K562 (cell line): ENCODE measurements around the gene ANKRD61. TPM values are rescaled to one million over a fixed set of nuclear protein-coding genes. Genes with fewer than 3 reads are reported as not detected.

ENCODE experiments used
- ARID3A ChIP-seq: IDR thresholded peaks from 2 replicates; pipeline ENCODE4 v1.6.1; 2012; ENCODE audit warnings: low read depth, low read length, improper control_type of control experiment, borderline replicate concordance
- BCOR ChIP-seq: fragments of 450-650 bp; IDR thresholded peaks from 2 replicates; pipeline ENCODE4 v1.6.1; 2016
- BHLHE40 ChIP-seq: IDR thresholded peaks from 2 replicates; pipeline ENCODE4 v1.6.1; 2011; ENCODE audit warnings: low read length, improper control_type of control experiment
- CBFA2T2 ChIP-seq: fragments of 450-650 bp; conservative IDR thresholded peaks from 2 replicates; pipeline ENCODE4 v1.6.1; 2017; ENCODE audit warnings: mild to moderate bottlenecking
- CHD4 ChIP-seq: fragments of 200-600 bp; sonication (generic); IDR thresholded peaks from 3 replicates; pipeline ENCODE4 v1.6.1; 2012; ENCODE audit warnings: low read depth, mild to moderate bottlenecking, mixed read lengths, low read length, inconsistent platforms; ENCODE audit not compliant: insufficient read depth, insufficient replicate concordance, poor library complexity, severe bottlenecking
- CSDE1 ChIP-seq, 2 experiments: fragments of 450-650 bp; IDR thresholded peaks; 2 replicates each; pipeline ENCODE4 v1.6.1; 2016; ENCODE audit warnings: mild to moderate bottlenecking in 1 of 2
- DIDO1 ChIP-seq: fragments of 450-650 bp; IDR thresholded peaks from 2 replicates; pipeline ENCODE4 v1.6.1; 2016; ENCODE audit warnings: low read depth, missing biosample characterization, missing genetic modification characterization
- ELF2 ChIP-seq: fragments of 250-450 bp; sonication (Bioruptor Pico); IDR thresholded peaks from 2 replicates; pipeline ENCODE4 v1.5.0; 2021; ENCODE audit warnings: mild to moderate bottlenecking
- EP300 ChIP-seq: IDR thresholded peaks from 2 replicates; pipeline ENCODE4 v1.6.1; 2012; ENCODE audit warnings: low read length, improper control_type of control experiment
- GATAD2B ChIP-seq: fragments of 450-650 bp; IDR thresholded peaks from 2 replicates; pipeline ENCODE4 v1.6.1; 2017; ENCODE audit warnings: mild to moderate bottlenecking, borderline replicate concordance
- HDAC1 ChIP-seq, 2 experiments: fragments of 450-650 bp; IDR thresholded peaks; 2 replicates each; pipeline ENCODE4 v1.6.1; 2016 to 2017; ENCODE audit warnings: inconsistent platforms in 1 of 2, mild to moderate bottlenecking in 1 of 2, moderate library complexity in 1 of 2
- HMG20B ChIP-seq: fragments of 250-450 bp; sonication (Bioruptor Pico); IDR thresholded peaks from 2 replicates; pipeline ENCODE4 v1.5.0; 2021; ENCODE audit warnings: mild to moderate bottlenecking
- KDM4B ChIP-seq, 2 experiments: fragments of 450-650 bp in 1 of 2; sonication (generic) in 1 of 2; IDR thresholded peaks; 2 replicates each; pipeline ENCODE4 v1.6.1; 2016 to 2017; ENCODE audit warnings: borderline replicate concordance in 2 of 2, antibody characterized with exemption in 1 of 2, low read depth in 1 of 2, mild to moderate bottlenecking in 1 of 2
- KLF13 ChIP-seq: fragments of 450-650 bp; IDR thresholded peaks from 2 replicates; pipeline ENCODE4 v1.6.1; 2016; ENCODE audit warnings: missing genetic modification characterization, low read depth, mild to moderate bottlenecking, missing compliant biosample characterization, moderate library complexity, borderline replicate concordance
- MEIS2 ChIP-seq: fragments of 450-650 bp; IDR thresholded peaks from 2 replicates; pipeline ENCODE4 v1.6.1; 2014; ENCODE audit warnings: mild to moderate bottlenecking; ENCODE audit not compliant: partially characterized antibody
- NEUROD1 ChIP-seq: fragments of 150-350 bp; IDR thresholded peaks from 2 replicates; pipeline ENCODE4 v1.6.1; 2014; ENCODE audit warnings: borderline replicate concordance, low read length, low read depth; ENCODE audit not compliant: partially characterized antibody
- NONO ChIP-seq, 2 experiments: fragments of 200-400 bp in 1 of 2; fragments of 450-650 bp in 1 of 2; formaldehyde crosslinking in 1 of 2; IDR thresholded peaks; 2 replicates each; pipeline ENCODE4 v1.6.1; 2017; ENCODE audit warnings: low read depth in 2 of 2, mild to moderate bottlenecking in 2 of 2, moderate library complexity in 2 of 2, low read length in 1 of 2
- PHF20 ChIP-seq: fragments of 450-650 bp; IDR thresholded peaks from 2 replicates; pipeline ENCODE4 v1.6.1; 2018; ENCODE audit not compliant: partially characterized antibody
- POU5F1 ChIP-seq: fragments of 150-350 bp; IDR thresholded peaks from 2 replicates; pipeline ENCODE4 v1.6.1; 2014; ENCODE audit warnings: borderline replicate concordance, low read length, low read depth, mild to moderate bottlenecking; ENCODE audit not compliant: partially characterized antibody
- RNF2 ChIP-seq: sonication (generic); IDR thresholded peaks from 2 replicates; pipeline ENCODE4 v1.6.1; 2016
- ZNF184 ChIP-seq: sonication (generic); formaldehyde crosslinking; IDR thresholded peaks from 2 replicates; pipeline ENCODE4 v1.5.0; 2020; ENCODE audit warnings: missing genetic modification reagents
- ZNF224 ChIP-seq: sonication (generic); formaldehyde crosslinking; IDR thresholded peaks from 2 replicates; pipeline ENCODE4 v1.8.0; 2022; ENCODE audit warnings: mild to moderate bottlenecking, missing genetic modification reagents
- ZNF347 ChIP-seq: fragments of 450-650 bp; formaldehyde crosslinking; IDR thresholded peaks from 2 replicates; pipeline ENCODE4 v1.4.0; 2020; ENCODE audit warnings: low read depth, mild to moderate bottlenecking, moderate library complexity
- ZNF57 ChIP-seq: fragments of 450-650 bp; formaldehyde crosslinking; IDR thresholded peaks from 2 replicates; pipeline ENCODE4 v1.4.0; 2020; ENCODE audit warnings: mild to moderate bottlenecking, moderate library complexity
- ZNF778 ChIP-seq: fragments of 450-650 bp; formaldehyde crosslinking; IDR thresholded peaks from 2 replicates; pipeline ENCODE4 v1.4.0; 2020; ENCODE audit warnings: mild to moderate bottlenecking, moderate library complexity
- polyA plus RNA-seq, 8 experiments: library from polyadenylated mRNA; depleted of rRNA in 4 of 8; stranded (reverse) in 5 of 8; unstranded in 3 of 8; fragments of >200 nt; fragmentation: Nextera tagmentation in 2 of 8; fragmentation: Illumina TruSeq in 1 of 8; extraction: Ambion mirVana in 2 of 8; extraction: Trizol in 1 of 8; gene quantifications; 2 replicates each; pipeline versions ENCODE4 v1.2.1 to v1.2.3, GENCODE V29; 2011 to 2014; ENCODE audit warnings: inconsistent platforms in 1 of 8, missing spikeins in 1 of 8
- total RNA-seq, 7 experiments: library from RNA; depleted of rRNA in 6 of 7; stranded (reverse); fragments of >200 nt in 6 of 7; fragmentation: Illumina TruSeq in 2 of 7; extraction: Trizol in 2 of 7; gene quantifications; 2 replicates each; pipeline versions ENCODE4 v1.2.1 to v1.2.3, GENCODE V29; 2011 to 2021; ENCODE audit warnings: low replicate concordance in 1 of 7
- TF ChIP-seq, protein P1 (sequence below), 2 experiments: fragments of 450-650 bp; conservative IDR thresholded peaks; 2 replicates each; pipeline ENCODE4 v1.6.1; 2017; ENCODE audit warnings: mild to moderate bottlenecking in 2 of 2, moderate library complexity in 2 of 2
- TF ChIP-seq, protein P2 (sequence below): IDR thresholded peaks from 3 replicates; pipeline ENCODE4 v1.6.1; 2011; ENCODE audit warnings: borderline replicate concordance, mild to moderate bottlenecking; ENCODE audit not compliant: insufficient read length, insufficient read depth

ANKRD61 gene
- total and polyA plus RNA-seq, 9 of the 15 experiments (the other 6 are each of a cell fraction or from before 2014, with no cell fraction given), result 0.08 to 0.11 (median 0.09) TPM; not detected in 5

DNA sequence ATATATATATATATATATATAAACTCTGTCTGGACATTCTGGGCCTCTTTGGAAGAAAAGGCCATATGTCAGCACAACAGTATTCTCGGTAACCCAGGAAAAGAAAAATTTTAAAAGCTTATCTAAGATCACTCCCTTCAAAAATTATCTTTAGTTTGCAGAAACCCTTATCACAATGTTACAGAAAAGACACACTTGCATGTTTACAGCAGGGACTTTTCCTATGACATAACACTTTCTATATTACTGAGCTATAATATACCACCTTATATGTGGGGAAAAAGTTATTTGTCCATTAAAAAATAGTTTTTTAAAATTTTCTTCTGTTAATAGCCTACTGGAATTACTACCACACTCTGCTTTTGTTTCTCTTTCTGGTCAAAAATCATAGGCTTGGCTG lies 25.4 kb downstream of the ANKRD61 start (continued):
- no peak for TF ChIP-seq CHD4
- no peak for TF ChIP-seq CSDE1 (IDR thresholded peaks at IDR 0.05)
- no peak for TF ChIP-seq KLF13 (tag)
- no peak for TF ChIP-seq ZNF224 (CRISPR knock-in tag)
- no peak for TF ChIP-seq ZNF57
- peak; percentile 98 for TF ChIP-seq EP300
- no peak; the same call in 1 of the 2 replicates for TF ChIP-seq BHLHE40
- TF ChIP-seq MEIS2, result peak; percentile 54
- TF ChIP-seq NEUROD1, result peak; percentile 44
- peak; percentile 94 for TF ChIP-seq CBFA2T2
- no peak for TF ChIP-seq ZNF778 (CRISPR knock-in tag)
- TF ChIP-seq PHF20, result no peak
- TF ChIP-seq BCOR, result no peak
- TF ChIP-seq DIDO1 (tag), result no peak
- TF ChIP-seq RNF2, result 0 out of 2 replicates have a peak, but pooled peaks have one; percentile 54
- TF ChIP-seq HMG20B, result no peak
- TF ChIP-seq, protein P1, sequence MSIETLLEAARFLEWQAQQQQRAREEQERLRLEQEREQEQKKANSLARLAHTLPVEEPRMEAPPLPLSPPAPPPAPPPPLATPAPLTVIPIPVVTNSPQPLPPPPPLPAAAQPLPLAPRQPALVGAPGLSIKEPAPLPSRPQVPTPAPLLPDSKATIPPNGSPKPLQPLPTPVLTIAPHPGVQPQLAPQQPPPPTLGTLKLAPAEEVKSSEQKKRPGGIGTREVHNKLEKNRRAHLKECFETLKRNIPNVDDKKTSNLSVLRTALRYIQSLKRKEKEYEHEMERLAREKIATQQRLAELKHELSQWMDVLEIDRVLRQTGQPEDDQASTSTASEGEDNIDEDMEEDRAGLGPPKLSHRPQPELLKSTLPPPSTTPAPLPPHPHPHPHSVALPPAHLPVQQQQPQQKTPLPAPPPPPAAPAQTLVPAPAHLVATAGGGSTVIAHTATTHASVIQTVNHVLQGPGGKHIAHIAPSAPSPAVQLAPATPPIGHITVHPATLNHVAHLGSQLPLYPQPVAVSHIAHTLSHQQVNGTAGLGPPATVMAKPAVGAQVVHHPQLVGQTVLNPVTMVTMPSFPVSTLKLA (conservative IDR thresholded peaks at IDR 0.05), result peak; percentile 68 to 69
- TF ChIP-seq KDM4B (IDR thresholded peaks at IDR 0.05; ENCODE audit: borderline replicate concordance in 2 of 2, low read depth in 1 of 2), result no peak
- peak; percentile 82; the same call in 1 of the 2 replicates for TF ChIP-seq ARID3A
- TF ChIP-seq POU5F1, result no peak
- no peak for TF ChIP-seq ZNF184 (CRISPR knock-in tag)
- no peak for TF ChIP-seq ELF2 (CRISPR knock-in tag)
- TF ChIP-seq GATAD2B, result peak; percentile 82
- TF ChIP-seq NONO (IDR thresholded peaks at IDR 0.05; ENCODE audit: low read depth in 2 of 2, low read length in 1 of 2), result peak in 1 of 2 experiments; percentile 50; a peak in 1 of 4 replicates
- TF ChIP-seq ZNF347 (CRISPR knock-in tag), result no peak
- TF ChIP-seq, protein P2, sequence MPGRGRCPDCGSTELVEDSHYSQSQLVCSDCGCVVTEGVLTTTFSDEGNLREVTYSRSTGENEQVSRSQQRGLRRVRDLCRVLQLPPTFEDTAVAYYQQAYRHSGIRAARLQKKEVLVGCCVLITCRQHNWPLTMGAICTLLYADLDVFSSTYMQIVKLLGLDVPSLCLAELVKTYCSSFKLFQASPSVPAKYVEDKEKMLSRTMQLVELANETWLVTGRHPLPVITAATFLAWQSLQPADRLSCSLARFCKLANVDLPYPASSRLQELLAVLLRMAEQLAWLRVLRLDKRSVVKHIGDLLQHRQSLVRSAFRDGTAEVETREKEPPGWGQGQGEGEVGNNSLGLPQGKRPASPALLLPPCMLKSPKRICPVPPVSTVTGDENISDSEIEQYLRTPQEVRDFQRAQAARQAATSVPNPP, result no peak
- TF ChIP-seq HDAC1 (IDR thresholded peaks at IDR 0.05), result peak; percentile 46 to 66; a peak in 1 of 4 replicates
